H9 (cell line): ENCODE data around the gene MCCC1. TPM values are rescaled to one million over a fixed set of nuclear protein-coding genes. Genes with fewer than 3 reads are reported as not detected.

Experiments
- DNase-seq: peaks from one replicate; pipeline ENCODE4 v3.0.0-alpha.2; 2017
- H2AFZ ChIP-seq: one replicate; pipeline ENCODE4 v1.6.1; 2013; ENCODE audit warnings: mild to moderate bottlenecking, low read length, control low read depth, moderate library complexity
- H2AK5ac ChIP-seq: 2 replicates; pipeline ENCODE4 v1.6.1; 2013; ENCODE audit warnings: low read length, control low read depth, mixed read lengths; ENCODE audit not compliant: insufficient read length
- H2BK120ac ChIP-seq: one replicate; pipeline ENCODE4 v1.6.1; 2013; ENCODE audit warnings: low read depth, mild to moderate bottlenecking, low read length, control low read depth, inconsistent platforms; ENCODE audit not compliant: poor library complexity, severe bottlenecking
- H2BK12ac ChIP-seq: 2 replicates; pipeline ENCODE4 v1.6.1; 2013; ENCODE audit warnings: low read length, control low read depth, mixed read lengths, low read depth; ENCODE audit not compliant: insufficient read length
- H2BK15ac ChIP-seq: 2 replicates; pipeline ENCODE4 v1.6.1; 2013; ENCODE audit warnings: low read depth, low read length, control low read depth
- H2BK20ac ChIP-seq: one replicate; pipeline ENCODE4 v1.6.1; 2013; ENCODE audit warnings: low read depth, mild to moderate bottlenecking, low read length, control low read depth, inconsistent platforms; ENCODE audit not compliant: poor library complexity, severe bottlenecking
- H2BK5ac ChIP-seq: 2 replicates; pipeline ENCODE4 v1.6.1; 2013; ENCODE audit warnings: low read length, control low read depth, mixed read lengths; ENCODE audit not compliant: insufficient read length
- H3K14ac ChIP-seq: 2 replicates; pipeline ENCODE4 v1.6.1; 2013; ENCODE audit warnings: low read length, control low read depth; ENCODE audit not compliant: insufficient read depth
- H3K18ac ChIP-seq: 2 replicates; pipeline ENCODE4 v1.6.1; 2013; ENCODE audit warnings: low read depth, mild to moderate bottlenecking, mixed read lengths, low read length, control low read depth; ENCODE audit not compliant: insufficient read length
- H3K23ac ChIP-seq: 2 replicates; pipeline ENCODE4 v1.6.1; 2013; ENCODE audit warnings: low read length, control low read depth, mixed read lengths, low read depth; ENCODE audit not compliant: insufficient read length
- H3K23me2 ChIP-seq: 2 replicates; pipeline ENCODE4 v1.6.1; 2013; ENCODE audit warnings: low read depth, mild to moderate bottlenecking, mixed read lengths, low read length, control low read depth; ENCODE audit not compliant: insufficient read length, poor library complexity, severe bottlenecking
- H3K27ac ChIP-seq: 2 replicates; pipeline ENCODE4 v1.5.1; 2013; ENCODE audit warnings: low read length, control low read depth, mixed read lengths, low read depth; ENCODE audit not compliant: insufficient read length
- H3K27me3 ChIP-seq: 2 replicates; pipeline ENCODE4 v1.6.1; 2013; ENCODE audit warnings: low read length, control low read depth, inconsistent platforms; ENCODE audit not compliant: insufficient read depth
- H3K4ac ChIP-seq: 2 replicates; pipeline ENCODE4 v1.6.1; 2013; ENCODE audit warnings: low read depth, mild to moderate bottlenecking, control low read depth, inconsistent platforms, low read length, moderate library complexity
- H3K4me1 ChIP-seq: 2 replicates; pipeline ENCODE4 v1.6.1; 2013; ENCODE audit warnings: low read length, control low read depth, inconsistent platforms; ENCODE audit not compliant: insufficient read depth
- H3K4me2 ChIP-seq: 2 replicates; pipeline ENCODE4 v1.6.1; 2013; ENCODE audit warnings: low read length, control low read depth, mixed read lengths; ENCODE audit not compliant: insufficient read length, insufficient read depth
- H3K56ac ChIP-seq: 2 replicates; pipeline ENCODE4 v1.6.1; 2013; ENCODE audit warnings: low read depth, mild to moderate bottlenecking, mixed read lengths, low read length, control low read depth; ENCODE audit not compliant: insufficient read length
- H3K79me1 ChIP-seq: 2 replicates; pipeline ENCODE4 v1.6.1; 2013; ENCODE audit warnings: low read depth, mild to moderate bottlenecking, moderate library complexity, low read length, control low read depth, inconsistent platforms; ENCODE audit not compliant: insufficient read depth, poor library complexity, severe bottlenecking
- H3K79me2 ChIP-seq: 2 replicates; pipeline ENCODE4 v1.6.1; 2013; ENCODE audit warnings: low read length, control low read depth, inconsistent platforms; ENCODE audit not compliant: insufficient read depth
- H3K9ac ChIP-seq: 2 replicates; pipeline ENCODE4 v1.6.1; 2013; ENCODE audit warnings: low read length, control low read depth, mixed read lengths; ENCODE audit not compliant: insufficient read length; ENCODE audit errors: extremely low read depth
- H3K9me3 ChIP-seq: one replicate; pipeline ENCODE4 v1.6.1; 2013; ENCODE audit warnings: low read depth, low read length, inconsistent platforms; ENCODE audit not compliant: control insufficient read depth
- H3T11ph ChIP-seq: one replicate; pipeline ENCODE4 v1.6.1; 2013; ENCODE audit warnings: mild to moderate bottlenecking, low read length, control low read depth, inconsistent platforms
- H4K20me1 ChIP-seq: one replicate; pipeline ENCODE4 v1.6.1; 2013; ENCODE audit not compliant: control insufficient read depth, insufficient read length, insufficient read depth
- H4K5ac ChIP-seq: 2 replicates; pipeline ENCODE4 v1.6.1; 2013; ENCODE audit warnings: low read depth, mild to moderate bottlenecking, mixed read lengths, low read length, control low read depth; ENCODE audit not compliant: insufficient read length
- H4K8ac ChIP-seq: replicated peaks from 2 replicates; pipeline ENCODE4 v1.6.1; 2013; ENCODE audit warnings: low read length, control low read depth, mixed read lengths, low read depth; ENCODE audit not compliant: insufficient read length
- H4K91ac ChIP-seq: 2 replicates; pipeline ENCODE4 v1.6.1; 2013; ENCODE audit warnings: low read depth, mild to moderate bottlenecking, moderate library complexity, mixed read lengths, low read length, control low read depth; ENCODE audit not compliant: insufficient read length
- H3K27ac Mint-ChIP-seq, 3 experiments: 2 replicates in 2 of 3; 3 replicates in 1 of 3; pipeline ENCODE4 v1.8.0; 2020 to 2021; ENCODE audit warnings: mixed read lengths in 3 of 3, mild to moderate bottlenecking in 1 of 3, moderate library complexity in 1 of 3
- H3K27me3 Mint-ChIP-seq: 2 replicates; pipeline ENCODE4 v1.8.0; 2021; ENCODE audit warnings: low read depth, mild to moderate bottlenecking, moderate library complexity, mixed read lengths
- H3K36me3 Mint-ChIP-seq, 3 experiments: 2 replicates in 2 of 3; 3 replicates in 1 of 3; pipeline ENCODE4 v1.8.0; 2020 to 2021; ENCODE audit warnings: low read depth in 3 of 3, mixed read lengths in 3 of 3; ENCODE audit not compliant: insufficient read depth in 1 of 3
- H3K4me1 Mint-ChIP-seq, 2 experiments: 2 replicates each; pipeline ENCODE4 v1.8.0; 2020; ENCODE audit warnings: mixed read lengths in 2 of 2
- H3K4me3 Mint-ChIP-seq, 2 experiments: 2 replicates in 1 of 2; 3 replicates in 1 of 2; pipeline ENCODE4 v1.8.0; 2020 to 2021; ENCODE audit warnings: mild to moderate bottlenecking in 2 of 2, mixed read lengths in 2 of 2, moderate library complexity in 1 of 2
- H3K9me3 Mint-ChIP-seq, 2 experiments: 2 replicates in 1 of 2; 3 replicates in 1 of 2; pipeline ENCODE4 v1.8.0; 2020; ENCODE audit warnings: mild to moderate bottlenecking in 2 of 2, mixed read lengths in 2 of 2, moderate library complexity in 1 of 2
- CTCF ChIP-seq: fragments of 200-600 bp; sonication (generic); conservative IDR thresholded peaks from 3 replicates; pipeline ENCODE4 v1.8.0; 2021; ENCODE audit warnings: antibody characterized with exemption, mild to moderate bottlenecking
- WGBS: extraction: QIAGEN DNeasy Blood & Tissue Kit; methylation state at CpG from one replicate; pipeline ENCODE4 v1.1.7; 2013; ENCODE audit warnings: missing lambda C conversion rate, low lambda C conversion rate, mixed read lengths; ENCODE audit not compliant: insufficient read length; ENCODE audit errors: extremely low coverage; 5-methylcytosine and 5-hydroxymethylcytosine counted together
- total RNA-seq: library from RNA; stranded (reverse); gene quantifications from 2 replicates; pipeline ENCODE4 v1.2.1, GENCODE V29; 2021

The MCCC1 gene
- total RNA-seq, 1 experiment from 2014 or later, result 18.3 TPM

GRCh38 chr3:183128709-183129108, 29.4 kb upstream of the MCCC1 start:
- peaks cover 20 to 24% of the 10 kb centered on the region in 2 experiments for H3K9me3 Mint-ChIP-seq
- no CpG with 5 or more reads among the region's 3 CpGs for WGBS

More at GRCh38 chr3:183128709-183129108, 29.4 kb upstream of the MCCC1 start:
- H4K8ac ChIP-seq, result no peak overlapping the region
- no peak overlapping the region for H4K91ac ChIP-seq
- H3T11ph ChIP-seq, result no peak overlapping the region
- H2BK20ac ChIP-seq, result no peak overlapping the region
- DNase-seq, result no peak
- H2BK12ac ChIP-seq, result no peak overlapping the region
- H3K9ac ChIP-seq, result no peak overlapping the region
- no peak overlapping the region for H3K27ac ChIP-seq
- no peak overlapping the region for H3K4me3 Mint-ChIP-seq
- no peak overlapping the region for H3K4ac ChIP-seq
- no peak overlapping the region for H2AFZ ChIP-seq
- no peak overlapping the region for H3K14ac ChIP-seq
- H3K4me2 ChIP-seq, result no peak overlapping the region
- no peak overlapping the region for H3K27ac Mint-ChIP-seq
- H3K36me3 Mint-ChIP-seq, result peaks cover 4 to 22% (median 10%) of the 10 kb centered on the region in 3 experiments; a peak in 5 of 7 replicates
- H2BK120ac ChIP-seq, result no peak overlapping the region
- H4K5ac ChIP-seq, result no peak overlapping the region
- H3K79me2 ChIP-seq, result no peaks in the 10 kb centered on the region
- H3K9me3 ChIP-seq, result no peaks in the 10 kb centered on the region
- no peak overlapping the region for H3K56ac ChIP-seq
- no peak for TF ChIP-seq CTCF
- no peak overlapping the region for H2BK5ac ChIP-seq
- no peak overlapping the region for H3K18ac ChIP-seq
- no peaks in the 10 kb centered on the region for H4K20me1 ChIP-seq
- H2AK5ac ChIP-seq, result no peak overlapping the region
- no peaks in the 10 kb centered on the region; the same call in 1 of the 2 replicates for H3K27me3 Mint-ChIP-seq
- H3K4me1 Mint-ChIP-seq, result peaks cover 7 to 10% of the 10 kb centered on the region in 2 experiments
- H2BK15ac ChIP-seq, result no peak overlapping the region
- H3K27me3 ChIP-seq, result no peaks in the 10 kb centered on the region
- no peaks in the 10 kb centered on the region for H3K79me1 ChIP-seq
- H3K23ac ChIP-seq, result no peak overlapping the region
- H3K23me2 ChIP-seq, result no peaks in the 10 kb centered on the region
- no peaks in the 10 kb centered on the region for H3K4me1 ChIP-seq
